HG02973 (cell line): ENCODE results near the gene MECR.
"Not testable (repeated sequence)": the region's sequence is repeated elsewhere in the genome, so short reads cannot be mapped to it uniquely, and the experiment has no call there.

ENCODE experiments used
- ATAC-seq: cut with Tn5 transposase; IDR thresholded peaks from one replicate; pipeline ENCODE4 v1.9.1; 2021; ENCODE audit warnings: moderate library complexity; ENCODE audit not compliant: unreplicated experiment

The MECR gene

DNA sequence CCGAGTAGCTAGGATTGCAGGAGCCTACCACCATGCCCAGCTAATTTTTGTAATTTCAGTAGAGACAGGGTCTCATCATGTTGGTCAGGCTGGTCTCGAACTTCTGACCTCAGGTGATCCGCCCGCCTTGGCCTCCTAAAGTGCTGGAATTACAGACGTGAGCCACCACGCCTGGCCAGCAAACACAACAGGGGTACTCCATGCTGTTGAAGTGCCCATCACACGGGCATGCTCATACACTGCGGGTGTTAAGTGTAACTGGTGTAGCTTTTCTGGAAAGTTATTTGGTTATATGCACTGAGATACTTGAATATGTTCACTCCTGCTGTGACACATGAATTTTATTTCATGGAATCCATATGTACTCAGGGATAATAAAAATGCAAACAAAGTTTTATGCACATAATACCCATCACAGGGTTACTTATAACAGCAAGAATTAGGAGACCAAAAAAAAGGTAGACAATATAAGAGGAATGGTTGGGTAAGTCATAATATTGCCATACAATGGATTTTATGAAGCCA lies 58.3 kb downstream of the MECR start:
- no peak for ATAC-seq

GRCh38 chr1:29171521-29171920 lies 59.2 kb downstream of the MECR start:
- no peak for ATAC-seq

GRCh38 chr1:29171089-29171488 lies 59.6 kb downstream of the MECR start:
- ATAC-seq, result no peak

DNA sequence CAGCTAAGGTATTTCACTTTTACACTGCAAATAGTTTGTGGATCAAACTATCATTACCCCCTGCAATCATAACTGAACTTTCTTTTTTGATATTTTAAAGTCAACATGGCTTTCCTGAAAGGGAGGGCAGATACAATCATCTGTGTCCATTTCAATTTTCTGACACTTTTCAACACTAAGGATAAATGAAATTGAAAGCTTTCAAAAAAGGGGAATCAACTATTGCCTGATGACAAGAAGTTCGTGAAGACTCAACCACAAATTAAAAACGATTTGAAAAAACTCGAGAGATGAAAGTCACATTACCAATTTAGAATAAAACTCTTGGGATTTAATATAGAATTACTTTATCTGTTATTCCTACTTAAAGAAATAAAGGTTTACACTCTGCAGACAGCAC lies 60.8 kb downstream of the MECR start:
- ATAC-seq, result no peak

DNA sequence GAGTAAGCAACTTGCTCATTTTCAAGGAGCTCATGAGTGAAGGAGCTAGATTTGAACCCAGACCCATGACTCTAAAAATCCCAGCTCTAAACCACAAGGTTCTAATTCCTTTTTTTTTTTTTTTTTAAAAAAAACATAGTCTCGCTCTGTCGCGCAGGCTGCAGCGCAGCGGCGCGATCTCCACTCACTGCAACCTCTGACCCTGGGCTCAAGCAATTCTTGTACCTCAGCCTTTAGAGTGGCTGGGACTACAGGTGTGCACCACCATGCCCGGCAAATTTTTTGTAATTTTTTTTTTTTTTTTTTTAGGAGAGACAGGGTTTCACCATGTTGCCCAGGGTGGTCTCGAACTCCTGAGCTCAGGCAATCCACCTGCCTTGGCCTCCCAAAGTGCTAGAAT lies 62.8 kb downstream of the MECR start:
- no peak for ATAC-seq

DNA sequence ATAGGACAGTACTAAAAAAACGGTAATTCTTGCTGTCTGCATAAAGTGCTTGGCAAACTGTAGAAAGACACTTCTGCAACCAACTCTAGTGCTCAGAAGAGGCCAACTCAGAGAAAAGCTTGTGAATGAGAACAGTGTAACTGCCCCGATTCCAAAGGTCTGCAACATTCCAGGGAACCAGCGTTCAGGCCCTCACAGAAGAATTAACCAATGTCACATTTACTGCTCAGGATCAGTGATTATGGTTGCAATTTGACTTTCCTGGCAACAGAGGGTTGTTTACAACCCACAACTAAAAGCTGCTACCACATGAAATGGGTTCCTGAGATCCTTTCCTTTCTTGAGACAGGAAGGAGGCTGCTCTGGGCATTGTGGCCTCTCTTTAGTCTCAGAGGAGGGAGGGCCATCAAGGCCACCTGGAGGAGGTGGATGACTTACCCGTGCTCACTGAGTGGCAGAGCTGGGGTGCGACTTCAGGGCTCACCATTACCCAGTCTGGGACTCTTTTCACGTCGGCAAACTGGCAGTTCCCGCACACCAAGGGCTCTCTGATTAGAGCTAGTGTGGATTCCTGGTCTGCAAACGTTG lies 64.3 kb downstream of the MECR start:
- ATAC-seq, result no peak

DNA sequence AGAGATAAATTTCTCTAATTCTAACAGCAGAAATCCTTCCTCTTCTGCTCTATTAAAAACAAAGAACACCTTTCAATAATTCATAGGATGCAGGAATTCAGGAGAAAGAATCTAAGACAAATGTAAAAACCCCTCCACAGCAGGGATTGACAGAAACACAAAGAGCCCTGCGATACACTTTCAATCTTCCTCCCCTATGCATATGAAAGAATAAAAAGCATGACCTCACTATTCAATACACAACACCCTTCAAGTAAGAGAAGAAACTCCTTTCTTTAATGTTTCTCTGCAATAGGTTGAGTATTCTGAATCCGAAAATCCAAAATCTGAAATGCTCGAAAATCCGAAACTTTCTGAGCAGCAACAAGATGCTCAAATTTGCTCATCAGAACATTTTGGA lies 66.1 kb downstream of the MECR start:
- ATAC-seq, result no peak

- ATAC-seq, result no peak
These were observed 68.1 kb downstream of the MECR start for GRCh38 chr1:29162476-29163138.

DNA sequence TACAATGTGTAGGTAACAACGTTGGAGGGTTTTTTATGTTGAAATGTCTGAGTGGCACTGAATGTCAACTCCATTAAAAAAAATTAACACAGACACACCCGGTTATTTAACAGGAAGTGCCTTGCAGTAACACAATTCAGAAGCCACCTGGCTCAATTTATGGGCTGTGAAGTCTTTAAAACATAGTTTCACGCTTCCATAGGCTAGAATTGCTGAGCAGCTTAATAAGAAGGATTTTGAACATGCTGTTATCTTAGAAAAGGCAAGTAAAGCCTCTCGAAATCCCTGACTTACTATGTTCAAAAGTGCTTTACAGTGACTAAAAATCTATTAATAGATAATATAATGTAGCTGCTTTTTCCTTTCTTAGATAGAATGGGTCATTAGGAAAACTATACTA lies 68.7 kb downstream of the MECR start:
- ATAC-seq, result no peak

- no peak for ATAC-seq
These were observed 71.0 kb downstream of the MECR start for GRCh38 chr1:29159773-29160172.

DNA sequence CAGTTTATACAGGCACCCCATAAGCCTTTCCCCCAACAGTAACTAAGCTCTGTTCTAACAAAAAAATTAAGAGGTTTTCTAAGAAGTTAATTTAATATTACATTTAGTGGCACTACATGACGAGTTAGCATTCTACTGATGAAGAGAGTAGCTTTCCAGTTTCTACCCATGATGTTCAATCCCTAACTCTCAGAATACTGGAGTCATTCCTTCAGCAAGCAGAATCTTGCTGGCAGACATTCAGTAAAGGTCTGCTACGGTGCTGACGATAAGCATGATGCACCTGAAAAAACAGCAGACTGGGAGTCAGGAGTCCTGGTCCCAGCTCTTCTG lies 73.5 kb downstream of the MECR start:
- ATAC-seq, result no peak

DNA sequence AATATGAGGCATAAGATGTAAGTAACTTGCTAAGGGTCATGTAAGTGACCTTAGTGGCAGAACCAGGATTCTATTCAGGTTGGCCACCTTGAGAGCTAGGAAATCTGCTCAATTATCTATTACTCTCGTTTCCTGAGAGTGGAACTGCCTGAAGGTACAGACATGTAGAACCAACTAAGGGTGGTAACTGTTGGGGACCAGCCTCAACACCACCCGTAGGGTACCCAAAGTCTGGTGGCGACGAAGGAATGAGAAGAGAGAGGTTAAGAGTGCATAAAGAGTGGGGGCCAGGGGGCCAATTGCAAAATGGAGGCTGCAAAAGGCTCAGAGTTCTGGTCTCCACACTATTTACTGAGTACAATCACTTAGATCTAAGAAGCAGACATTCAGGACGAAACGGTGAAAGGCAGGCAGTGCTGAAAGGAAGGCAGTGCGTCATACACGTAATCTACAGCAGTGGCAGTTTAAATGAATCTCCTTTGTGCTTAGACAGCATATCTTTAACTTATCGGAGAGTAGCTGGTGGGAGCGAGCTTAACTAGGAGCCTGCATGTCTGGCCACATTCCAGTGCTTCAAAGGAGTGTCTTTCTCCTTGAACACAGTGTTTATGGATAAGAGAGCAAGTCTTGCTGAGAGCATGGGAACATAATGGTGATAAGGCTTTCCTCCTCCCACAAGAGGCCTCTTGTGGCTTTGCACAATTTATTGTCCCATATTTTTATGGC lies 74.0 kb downstream of the MECR start:
- ATAC-seq, result no peak

- ATAC-seq, result no peak
These were observed 78.5 kb downstream of the MECR start for GRCh38 chr1:29152046-29152805.

DNA sequence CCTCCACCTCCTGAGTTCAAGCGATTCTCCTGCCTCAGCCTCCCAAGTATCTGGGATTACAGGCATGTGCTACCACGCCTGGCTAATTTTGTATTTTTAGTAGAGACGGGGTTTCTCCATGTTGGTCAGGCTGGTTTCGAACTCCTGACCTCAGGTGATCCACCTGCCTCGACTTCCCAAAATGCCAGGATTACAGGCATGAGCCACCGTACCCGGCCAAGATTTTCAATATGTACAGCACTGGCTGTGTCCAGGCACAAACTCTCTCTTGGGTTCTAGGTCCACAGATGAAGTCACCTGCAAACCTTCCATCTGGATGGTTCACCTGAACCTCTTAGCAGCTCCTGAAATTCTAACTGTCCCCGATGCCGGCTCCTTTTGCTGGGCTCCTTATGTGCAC lies 80.4 kb downstream of the MECR start:
- not testable (repeated sequence) for ATAC-seq

- ATAC-seq, result no peak
These were observed 81.9 kb downstream of the MECR start for GRCh38 chr1:29148656-29149491.

- no peak for ATAC-seq
These were observed 84.8 kb downstream of the MECR start for GRCh38 chr1:29145739-29146437.

GRCh38 chr1:29144178-29144577 lies 86.6 kb downstream of the MECR start:
- no peak for ATAC-seq

- ATAC-seq, result no peak
These were observed 88.0 kb downstream of the MECR start for GRCh38 chr1:29142714-29143113.
